PC-3 (cell line): ENCODE measurements around the gene GPX4. TPM values are rescaled to one million over a fixed set of nuclear protein-coding genes. Genes with fewer than 3 reads are reported as not detected.

ENCODE experiments used
- ATAC-seq: fragments of 200-7000 bp; cut with Tn5 transposase; 2 replicates; pipeline ENCODE4 v1.9.1; 2020; ENCODE audit warnings: mild to moderate bottlenecking, moderate library complexity
- BruUV-seq: library from RNA; stranded (reverse); fragments of 400-500 nt; replicated peaks from 2 replicates; lab custom pipeline; 2021; lab: Mats Ljungman, UMichigan
- CTCF ChIA-PET: fragments of 300-600 bp; sonication (Branson Sonifier 250); formaldehyde crosslinking; loops from one replicate; lab custom pipeline; 2022; ENCODE audit warnings: antibody characterized with exemption; lab: Charles Lee
- POLR2A ChIA-PET: fragments of 300-600 bp; sonication (Branson Sonifier 250); formaldehyde crosslinking; loops from one replicate; lab custom pipeline; 2022; ENCODE audit warnings: antibody characterized with exemption; ENCODE audit not compliant: unreplicated experiment; lab: Charles Lee
- DNase-seq: peaks from one replicate; pipeline ENCODE4 v3.0.0-alpha.2; 2015
- H2AFZ ChIP-seq: fragments of 300-600 bp; sonication (generic); 2 replicates; pipeline ENCODE4 v1.6.0; 2016; ENCODE audit warnings: antibody characterized with exemption, low read length
- H3F3A ChIP-seq: fragments of 300-600 bp; sonication (generic); one replicate; pipeline ENCODE4 v1.6.0; 2017; ENCODE audit warnings: antibody characterized with exemption, low read length, control low read depth, mild to moderate bottlenecking; ENCODE audit not compliant: unreplicated experiment
- H3K27ac ChIP-seq: fragments of 300-600 bp; sonication (generic); 2 replicates; pipeline ENCODE4 v1.5.1; 2016; ENCODE audit warnings: mild to moderate bottlenecking, low read length
- H3K27me3 ChIP-seq: fragments of 300-600 bp; sonication (generic); 2 replicates; pipeline ENCODE4 v1.6.1; 2016; ENCODE audit warnings: low read length, mixed read lengths
- H3K36me3 ChIP-seq: fragments of 300-600 bp; sonication (generic); 2 replicates; pipeline ENCODE4 v1.6.1; 2016; ENCODE audit warnings: low read depth, mixed run types, low read length, mixed read lengths
- H3K4me1 ChIP-seq: fragments of 300-600 bp; sonication (generic); 2 replicates; pipeline ENCODE4 v1.5.1; 2016; ENCODE audit warnings: low read length; ENCODE audit not compliant: insufficient read depth
- H3K4me2 ChIP-seq: fragments of 300-600 bp; sonication (generic); 2 replicates; pipeline ENCODE4 v1.6.0; 2016; ENCODE audit warnings: low read length
- H3K4me3 ChIP-seq: fragments of 300-600 bp; sonication (generic); 2 replicates; pipeline ENCODE4 v1.5.1; 2016; ENCODE audit warnings: mild to moderate bottlenecking, low read length, mixed read lengths
- H3K79me2 ChIP-seq: fragments of 300-600 bp; sonication (generic); 2 replicates; pipeline ENCODE4 v1.6.1; 2017; ENCODE audit warnings: low read length, mixed read lengths
- H3K9ac ChIP-seq: fragments of 300-600 bp; sonication (generic); 2 replicates; pipeline ENCODE4 v1.6.0; 2016; ENCODE audit warnings: mild to moderate bottlenecking, low read length
- H3K9me2 ChIP-seq: fragments of 300-600 bp; sonication (generic); replicated peaks from 2 replicates; pipeline ENCODE4 v1.6.1; 2016; ENCODE audit warnings: mixed run types, low read length, mixed read lengths
- H3K9me3 ChIP-seq: fragments of 300-600 bp; sonication (generic); 2 replicates; pipeline ENCODE4 v1.6.1; 2016; ENCODE audit warnings: low read length, mixed read lengths
- H4K20me1 ChIP-seq: fragments of 300-600 bp; sonication (generic); 2 replicates; pipeline ENCODE4 v1.6.1; 2016; ENCODE audit warnings: low read length, mixed read lengths
- CTCF ChIP-seq: fragments of 300-600 bp; sonication (generic); conservative IDR thresholded peaks from 2 replicates; pipeline ENCODE4 v1.5.1; 2017; ENCODE audit warnings: antibody characterized with exemption, low read depth, mild to moderate bottlenecking, low read length
- EZH2 ChIP-seq: fragments of 300-600 bp; sonication (generic); IDR thresholded peaks from one replicate; pipeline ENCODE4 v1.6.1; 2017; ENCODE audit warnings: antibody characterized with exemption, mild to moderate bottlenecking, low read length; ENCODE audit not compliant: unreplicated experiment
- EZH2phosphoT487 ChIP-seq: fragments of 300-600 bp; sonication (generic); IDR thresholded peaks from 2 replicates; pipeline ENCODE4 v1.6.1; 2018; ENCODE audit warnings: mild to moderate bottlenecking, antibody characterized with exemption, low read length, borderline replicate concordance
- intact Hi-C: fragments of 100-400 bp; cut with micrococcal nuclease; formaldehyde crosslinking; loops from 2 replicates; pipeline ENCODE4 v1.9.0; 2023
- total RNA-seq: library from RNA; depleted of rRNA; stranded (reverse); fragments of >200 nt; gene quantifications from 2 replicates; pipeline ENCODE4 v1.2.3, GENCODE V29; 2014; rRNA removed

The GPX4 gene
- total RNA-seq, 1 experiment from 2014 or later = 644 TPM

GRCh38 chr19:1155352-1156304 lies 51.8 kb downstream of the GPX4 start:
- H4K20me1 ChIP-seq = peaks cover 21% of the 10 kb centered on the region; the same call in 1 of the 2 replicates
- H3K9me2 ChIP-seq = no peaks in the 10 kb centered on the region
- TF ChIP-seq EZH2 = no peak
- TF ChIP-seq EZH2phosphoT487 = no peak
- no peak for TF ChIP-seq CTCF
- CTCF ChIA-PET = no interaction called here
- H3K79me2 ChIP-seq = peaks cover 65% of the 10 kb centered on the region
- BruUV-seq = no TSS peak
- intact Hi-C loops = no loop called here
- POLR2A ChIA-PET = no interaction called here
- H3K27ac ChIP-seq = no peak overlapping the region
- no peaks in the 10 kb centered on the region for H3K9me3 ChIP-seq
- no peak overlapping the region for H3K4me2 ChIP-seq
- H3K9ac ChIP-seq = no peak overlapping the region
- no peaks in the 10 kb centered on the region for H3K4me1 ChIP-seq
- no peak overlapping the region for H2AFZ ChIP-seq
- ATAC-seq (no peak), DNase-seq (no peak)
- H3K36me3 ChIP-seq = peaks cover 12% of the 10 kb centered on the region
- no peak overlapping the region for H3K4me3 ChIP-seq
- H3F3A ChIP-seq = no peaks in the 10 kb centered on the region
- H3K27me3 ChIP-seq = no peaks in the 10 kb centered on the region

Other genes starting within 250 kb of the GPX4 start
- 22.4 and 38.0 TPM in 2 replicates for gene CFD, start 244.3 kb upstream of the GPX4 start, total RNA-seq
- gene MED16, start 210.8 kb upstream of the GPX4 start, total RNA-seq = 25.9 and 41.6 TPM in 2 replicates
- not detected in 2 replicates for gene RNU6-9, start 210.5 kb upstream of the GPX4 start, total RNA-seq
- gene R3HDM4, start 190.8 kb upstream of the GPX4 start, total RNA-seq = 34.0 and 44.9 TPM in 2 replicates
- gene KISS1R, start 186.7 kb upstream of the GPX4 start, total RNA-seq = 1.2 and 3.9 TPM in 2 replicates
- 5.6 and 13.9 TPM in 2 replicates for gene ARID3A, start 178.0 kb upstream of the GPX4 start, total RNA-seq
- gene WDR18, start 119.6 kb upstream of the GPX4 start, total RNA-seq = 56.7 and 99.6 TPM in 2 replicates
- gene GRIN3B, start 103.6 kb upstream of the GPX4 start, total RNA-seq = 0.63 and 0.69 TPM in 2 replicates
- 136 and 162 TPM in 2 replicates for gene TMEM259, start 82.9 kb upstream of the GPX4 start, total RNA-seq
- gene RNU6-2, start 82.5 kb upstream of the GPX4 start, total RNA-seq = not detected in 2 replicates
- 97.9 and 107 TPM in 2 replicates for gene CNN2, start 77.4 kb upstream of the GPX4 start, total RNA-seq
- 27.3 and 31.3 TPM in 2 replicates for gene ABCA7, start 63.9 kb upstream of the GPX4 start, total RNA-seq
- 45.3 and 68.4 TPM in 2 replicates for gene ARHGAP45, start 36.8 kb upstream of the GPX4 start, total RNA-seq
- 335 and 375 TPM in 2 replicates for gene POLR2E, start 8.6 kb upstream of the GPX4 start, total RNA-seq
- 62.4 and 75.0 TPM in 2 replicates for gene SBNO2, start 70.3 kb downstream of the GPX4 start, total RNA-seq
- 82.4 and 93.0 TPM in 2 replicates for gene STK11, start 101.8 kb downstream of the GPX4 start, total RNA-seq
- gene CBARP, start 134.0 kb downstream of the GPX4 start, total RNA-seq = 3.3 and 6.3 TPM in 2 replicates
- 102 and 187 TPM in 2 replicates for gene ATP5F1D, start 137.8 kb downstream of the GPX4 start, total RNA-seq
- gene MIDN, start 144.6 kb downstream of the GPX4 start, total RNA-seq = 17.3 and 41.8 TPM in 2 replicates
- gene CIRBP, start 165.3 kb downstream of the GPX4 start, total RNA-seq = 136 and 197 TPM in 2 replicates
- gene FAM174C, start 171.5 kb downstream of the GPX4 start, total RNA-seq = 110 and 133 TPM in 2 replicates
- gene EFNA2, start 181.9 kb downstream of the GPX4 start, total RNA-seq = not detected in 2 replicates